HepG2 (cell line): ENCODE results near the gene SARS2. TPM values are rescaled to one million over a fixed set of nuclear protein-coding genes. Genes with fewer than 3 reads are reported as not detected.

Experiments
- CAMTA2 ChIP-seq: sonication (generic); formaldehyde crosslinking; IDR thresholded peaks from 2 replicates; pipeline ENCODE4 v1.4.0; 2020; ENCODE audit warnings: mild to moderate bottlenecking, missing genetic modification reagents, borderline replicate concordance
- GPN1 ChIP-seq: sonication (generic); formaldehyde crosslinking; IDR thresholded peaks from 2 replicates; pipeline ENCODE4 v1.5.1; 2020; ENCODE audit warnings: missing genetic modification reagents, borderline replicate concordance
- HDAC1 ChIP-seq: sonication (generic); formaldehyde crosslinking; IDR thresholded peaks from 2 replicates; pipeline ENCODE4 v1.5.1; 2020; ENCODE audit warnings: mild to moderate bottlenecking, missing genetic modification reagents
- ISX ChIP-seq: sonication (generic); formaldehyde crosslinking; conservative IDR thresholded peaks from 2 replicates; pipeline ENCODE4 v1.5.0; 2020; ENCODE audit warnings: missing genetic modification reagents
- KLF9 ChIP-seq: IDR thresholded peaks from 2 replicates; pipeline ENCODE4 v1.6.1; 2016; ENCODE audit warnings: low read depth
- MTA3 ChIP-seq: sonication (generic); formaldehyde crosslinking; IDR thresholded peaks from 2 replicates; pipeline ENCODE4 v1.4.0; 2020; ENCODE audit warnings: missing genetic modification reagents
- SMAD9 ChIP-seq: sonication (generic); formaldehyde crosslinking; IDR thresholded peaks from 2 replicates; pipeline ENCODE4 v1.5.1; 2020; ENCODE audit warnings: mild to moderate bottlenecking, missing genetic modification reagents
- TBL1XR1 ChIP-seq: fragments of 150-350 bp; IDR thresholded peaks from 2 replicates; pipeline ENCODE4 v1.6.1; 2014; ENCODE audit warnings: borderline replicate concordance, low read length; ENCODE audit not compliant: partially characterized antibody
- TCF7L2 ChIP-seq: IDR thresholded peaks from 2 replicates; pipeline ENCODE4 v1.6.1; 2011; ENCODE audit warnings: mild to moderate bottlenecking, low read depth, low read length, moderate library complexity
- TSC22D2 ChIP-seq: sonication (generic); formaldehyde crosslinking; IDR thresholded peaks from 2 replicates; pipeline ENCODE4 v1.5.1; 2020; ENCODE audit warnings: missing genetic modification reagents, mild to moderate bottlenecking, borderline replicate concordance
- ZNF12 ChIP-seq: sonication (generic); formaldehyde crosslinking; IDR thresholded peaks from 2 replicates; pipeline ENCODE4 v1.5.0; 2020; ENCODE audit warnings: missing genetic modification reagents
- ZNF30 ChIP-seq: sonication (generic); formaldehyde crosslinking; IDR thresholded peaks from 2 replicates; pipeline ENCODE4 v1.5.0; 2020; ENCODE audit warnings: mild to moderate bottlenecking, missing genetic modification reagents
- ZNF343 ChIP-seq: sonication (generic); formaldehyde crosslinking; IDR thresholded peaks from 2 replicates; pipeline ENCODE4 v1.4.0; 2020; ENCODE audit warnings: mild to moderate bottlenecking, missing genetic modification reagents
- ZNF780A ChIP-seq: sonication (generic); formaldehyde crosslinking; IDR thresholded peaks from 2 replicates; pipeline ENCODE4 v1.8.0; 2022; ENCODE audit warnings: mild to moderate bottlenecking, missing genetic modification reagents, moderate library complexity
- polyA plus RNA-seq, 8 experiments: library from polyadenylated mRNA; depleted of rRNA in 3 of 8; stranded (reverse) in 7 of 8; unstranded in 1 of 8; fragments of >200 nt; fragmentation: Illumina TruSeq in 4 of 8; extraction: Trizol in 4 of 8; gene quantifications; 2 replicates each; pipeline versions ENCODE4 v1.2.1 to v1.2.3, GENCODE V29; 2011 to 2016; ENCODE audit warnings: low read depth in 4 of 8, missing spikeins in 1 of 8, mixed read lengths in 1 of 8; ENCODE audit not compliant: insufficient read depth in 1 of 8
- total RNA-seq, 5 experiments: library from RNA; depleted of rRNA; stranded (reverse); fragments of >200 nt; fragmentation: Illumina TruSeq; extraction: Trizol; gene quantifications; 2 replicates each; pipeline ENCODE4 v1.2.3, GENCODE V29; 2016; ENCODE audit warnings: low read depth in 1 of 5
- TF ChIP-seq, protein P1 (sequence below): sonication (generic); formaldehyde crosslinking; IDR thresholded peaks from 2 replicates; pipeline ENCODE4 v1.4.0; 2020; ENCODE audit warnings: low read depth, missing genetic modification reagents
- TF ChIP-seq, protein P2 (sequence below): sonication (generic); formaldehyde crosslinking; IDR thresholded peaks from 2 replicates; pipeline ENCODE4 v1.4.0; 2020; ENCODE audit warnings: missing genetic modification reagents
- TF ChIP-seq, protein P3 (sequence below): sonication (generic); formaldehyde crosslinking; IDR thresholded peaks from 2 replicates; pipeline ENCODE4 v1.5.1; 2020; ENCODE audit warnings: mild to moderate bottlenecking, missing genetic modification reagents, borderline replicate concordance

SARS2 gene
- total and polyA plus RNA-seq, 2 of the 13 experiments (the other 11 are each of a cell fraction or from before 2014, with no cell fraction given), result 40.0 to 48.6 TPM

DNA sequence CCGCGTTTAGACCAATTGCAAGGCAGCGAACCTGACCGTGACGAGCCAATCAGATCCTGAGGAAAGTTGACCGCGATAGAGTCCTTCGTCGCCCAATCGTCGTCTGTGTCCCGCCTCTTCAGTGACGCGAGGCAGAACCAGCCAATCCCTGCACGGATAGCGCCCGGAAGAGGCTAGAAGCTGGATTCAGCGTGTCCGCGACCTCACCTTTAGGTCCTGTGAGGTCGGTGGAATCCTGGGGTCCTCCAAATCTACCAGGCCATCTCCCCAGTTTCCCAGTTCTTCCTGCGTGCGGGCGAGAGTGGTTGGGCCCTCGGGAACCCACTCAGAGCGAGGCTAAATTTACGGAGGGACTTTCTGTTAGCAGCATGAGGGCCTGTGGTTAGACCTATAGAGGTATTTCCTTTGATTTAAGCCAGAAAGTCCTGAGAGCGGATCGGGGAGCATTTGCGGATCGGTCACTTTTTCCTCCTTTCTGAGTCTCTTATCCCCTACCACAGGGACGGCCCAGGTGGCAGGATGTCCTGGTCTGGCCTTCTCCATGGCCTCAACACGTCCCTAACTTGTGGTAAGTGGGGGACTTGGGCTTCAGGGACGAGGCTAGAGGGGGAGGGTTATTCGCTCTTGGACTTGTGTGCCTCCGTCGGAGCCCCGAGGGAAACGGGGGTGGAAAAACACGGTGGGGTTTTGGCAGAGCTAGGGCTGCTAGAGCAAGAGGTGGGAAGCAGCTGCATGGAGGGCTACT is 385 bp upstream of the SARS2 start, which contains the start of gene MRPS12 (continued):
- TF ChIP-seq, protein P1, sequence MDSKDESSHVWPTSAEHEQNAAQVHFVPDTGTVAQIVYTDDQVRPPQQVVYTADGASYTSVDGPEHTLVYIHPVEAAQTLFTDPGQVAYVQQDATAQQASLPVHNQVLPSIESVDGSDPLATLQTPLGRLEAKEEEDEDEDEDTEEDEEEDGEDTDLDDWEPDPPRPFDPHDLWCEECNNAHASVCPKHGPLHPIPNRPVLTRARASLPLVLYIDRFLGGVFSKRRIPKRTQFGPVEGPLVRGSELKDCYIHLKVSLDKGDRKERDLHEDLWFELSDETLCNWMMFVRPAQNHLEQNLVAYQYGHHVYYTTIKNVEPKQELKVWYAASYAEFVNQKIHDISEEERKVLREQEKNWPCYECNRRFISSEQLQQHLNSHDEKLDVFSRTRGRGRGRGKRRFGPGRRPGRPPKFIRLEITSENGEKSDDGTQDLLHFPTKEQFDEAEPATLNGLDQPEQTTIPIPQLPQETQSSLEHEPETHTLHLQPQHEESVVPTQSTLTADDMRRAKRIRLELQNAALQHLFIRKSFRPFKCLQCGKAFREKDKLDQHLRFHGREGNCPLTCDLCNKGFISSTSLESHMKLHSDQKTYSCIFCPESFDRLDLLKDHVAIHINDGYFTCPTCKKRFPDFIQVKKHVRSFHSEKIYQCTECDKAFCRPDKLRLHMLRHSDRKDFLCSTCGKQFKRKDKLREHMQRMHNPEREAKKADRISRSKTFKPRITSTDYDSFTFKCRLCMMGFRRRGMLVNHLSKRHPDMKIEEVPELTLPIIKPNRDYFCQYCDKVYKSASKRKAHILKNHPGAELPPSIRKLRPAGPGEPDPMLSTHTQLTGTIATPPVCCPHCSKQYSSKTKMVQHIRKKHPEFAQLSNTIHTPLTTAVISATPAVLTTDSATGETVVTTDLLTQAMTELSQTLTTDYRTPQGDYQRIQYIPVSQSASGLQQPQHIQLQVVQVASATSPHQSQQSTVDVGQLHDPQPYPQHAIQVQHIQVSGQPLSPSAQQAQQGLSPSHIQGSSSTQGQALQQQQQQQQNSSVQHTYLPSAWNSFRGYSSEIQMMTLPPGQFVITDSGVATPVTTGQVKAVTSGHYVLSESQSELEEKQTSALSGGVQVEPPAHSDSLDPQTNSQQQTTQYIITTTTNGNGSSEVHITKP, result no peak
- TF ChIP-seq ZNF30 (CRISPR knock-in tag), result no peak
- TF ChIP-seq TCF7L2, result no peak
- no peak for TF ChIP-seq KLF9 (CRISPR knock-in tag)
- TF ChIP-seq HDAC1, result 0 out of 2 replicates have a peak, but pooled peaks have one; percentile 16
- TF ChIP-seq ZNF780A, result no peak
- TF ChIP-seq CAMTA2 (CRISPR knock-in tag), result no peak
- TF ChIP-seq, protein P2, sequence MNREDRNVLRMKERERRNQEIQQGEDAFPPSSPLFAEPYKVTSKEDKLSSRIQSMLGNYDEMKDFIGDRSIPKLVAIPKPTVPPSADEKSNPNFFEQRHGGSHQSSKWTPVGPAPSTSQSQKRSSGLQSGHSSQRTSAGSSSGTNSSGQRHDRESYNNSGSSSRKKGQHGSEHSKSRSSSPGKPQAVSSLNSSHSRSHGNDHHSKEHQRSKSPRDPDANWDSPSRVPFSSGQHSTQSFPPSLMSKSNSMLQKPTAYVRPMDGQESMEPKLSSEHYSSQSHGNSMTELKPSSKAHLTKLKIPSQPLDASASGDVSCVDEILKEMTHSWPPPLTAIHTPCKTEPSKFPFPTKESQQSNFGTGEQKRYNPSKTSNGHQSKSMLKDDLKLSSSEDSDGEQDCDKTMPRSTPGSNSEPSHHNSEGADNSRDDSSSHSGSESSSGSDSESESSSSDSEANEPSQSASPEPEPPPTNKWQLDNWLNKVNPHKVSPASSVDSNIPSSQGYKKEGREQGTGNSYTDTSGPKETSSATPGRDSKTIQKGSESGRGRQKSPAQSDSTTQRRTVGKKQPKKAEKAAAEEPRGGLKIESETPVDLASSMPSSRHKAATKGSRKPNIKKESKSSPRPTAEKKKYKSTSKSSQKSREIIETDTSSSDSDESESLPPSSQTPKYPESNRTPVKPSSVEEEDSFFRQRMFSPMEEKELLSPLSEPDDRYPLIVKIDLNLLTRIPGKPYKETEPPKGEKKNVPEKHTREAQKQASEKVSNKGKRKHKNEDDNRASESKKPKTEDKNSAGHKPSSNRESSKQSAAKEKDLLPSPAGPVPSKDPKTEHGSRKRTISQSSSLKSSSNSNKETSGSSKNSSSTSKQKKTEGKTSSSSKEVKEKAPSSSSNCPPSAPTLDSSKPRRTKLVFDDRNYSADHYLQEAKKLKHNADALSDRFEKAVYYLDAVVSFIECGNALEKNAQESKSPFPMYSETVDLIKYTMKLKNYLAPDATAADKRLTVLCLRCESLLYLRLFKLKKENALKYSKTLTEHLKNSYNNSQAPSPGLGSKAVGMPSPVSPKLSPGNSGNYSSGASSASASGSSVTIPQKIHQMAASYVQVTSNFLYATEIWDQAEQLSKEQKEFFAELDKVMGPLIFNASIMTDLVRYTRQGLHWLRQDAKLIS, result peak; percentile 52; the same call in 1 of the 2 replicates
- TF ChIP-seq MTA3, result no peak
- TF ChIP-seq TBL1XR1, result no peak
- TF ChIP-seq SMAD9 (CRISPR knock-in tag), result no peak
- TF ChIP-seq TSC22D2, result no peak
- no peak for TF ChIP-seq ISX (CRISPR knock-in tag)
- 0 out of 2 replicates have a peak, but pooled peaks have one; percentile 9 for TF ChIP-seq ZNF12 (CRISPR knock-in tag)
- TF ChIP-seq ZNF343 (CRISPR knock-in tag), result no peak
- TF ChIP-seq GPN1 (CRISPR knock-in tag), result no peak
- TF ChIP-seq, protein P3, sequence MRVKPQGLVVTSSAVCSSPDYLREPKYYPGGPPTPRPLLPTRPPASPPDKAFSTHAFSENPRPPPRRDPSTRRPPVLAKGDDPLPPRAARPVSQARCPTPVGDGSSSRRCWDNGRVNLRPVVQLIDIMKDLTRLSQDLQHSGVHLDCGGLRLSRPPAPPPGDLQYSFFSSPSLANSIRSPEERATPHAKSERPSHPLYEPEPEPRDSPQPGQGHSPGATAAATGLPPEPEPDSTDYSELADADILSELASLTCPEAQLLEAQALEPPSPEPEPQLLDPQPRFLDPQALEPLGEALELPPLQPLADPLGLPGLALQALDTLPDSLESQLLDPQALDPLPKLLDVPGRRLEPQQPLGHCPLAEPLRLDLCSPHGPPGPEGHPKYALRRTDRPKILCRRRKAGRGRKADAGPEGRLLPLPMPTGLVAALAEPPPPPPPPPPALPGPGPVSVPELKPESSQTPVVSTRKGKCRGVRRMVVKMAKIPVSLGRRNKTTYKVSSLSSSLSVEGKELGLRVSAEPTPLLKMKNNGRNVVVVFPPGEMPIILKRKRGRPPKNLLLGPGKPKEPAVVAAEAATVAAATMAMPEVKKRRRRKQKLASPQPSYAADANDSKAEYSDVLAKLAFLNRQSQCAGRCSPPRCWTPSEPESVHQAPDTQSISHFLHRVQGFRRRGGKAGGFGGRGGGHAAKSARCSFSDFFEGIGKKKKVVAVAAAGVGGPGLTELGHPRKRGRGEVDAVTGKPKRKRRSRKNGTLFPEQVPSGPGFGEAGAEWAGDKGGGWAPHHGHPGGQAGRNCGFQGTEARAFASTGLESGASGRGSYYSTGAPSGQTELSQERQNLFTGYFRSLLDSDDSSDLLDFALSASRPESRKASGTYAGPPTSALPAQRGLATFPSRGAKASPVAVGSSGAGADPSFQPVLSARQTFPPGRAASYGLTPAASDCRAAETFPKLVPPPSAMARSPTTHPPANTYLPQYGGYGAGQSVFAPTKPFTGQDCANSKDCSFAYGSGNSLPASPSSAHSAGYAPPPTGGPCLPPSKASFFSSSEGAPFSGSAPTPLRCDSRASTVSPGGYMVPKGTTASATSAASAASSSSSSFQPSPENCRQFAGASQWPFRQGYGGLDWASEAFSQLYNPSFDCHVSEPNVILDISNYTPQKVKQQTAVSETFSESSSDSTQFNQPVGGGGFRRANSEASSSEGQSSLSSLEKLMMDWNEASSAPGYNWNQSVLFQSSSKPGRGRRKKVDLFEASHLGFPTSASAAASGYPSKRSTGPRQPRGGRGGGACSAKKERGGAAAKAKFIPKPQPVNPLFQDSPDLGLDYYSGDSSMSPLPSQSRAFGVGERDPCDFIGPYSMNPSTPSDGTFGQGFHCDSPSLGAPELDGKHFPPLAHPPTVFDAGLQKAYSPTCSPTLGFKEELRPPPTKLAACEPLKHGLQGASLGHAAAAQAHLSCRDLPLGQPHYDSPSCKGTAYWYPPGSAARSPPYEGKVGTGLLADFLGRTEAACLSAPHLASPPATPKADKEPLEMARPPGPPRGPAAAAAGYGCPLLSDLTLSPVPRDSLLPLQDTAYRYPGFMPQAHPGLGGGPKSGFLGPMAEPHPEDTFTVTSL, result no peak
